ENCODE measurements around the gene RAD51B.

RAD51B gene

DNA sequence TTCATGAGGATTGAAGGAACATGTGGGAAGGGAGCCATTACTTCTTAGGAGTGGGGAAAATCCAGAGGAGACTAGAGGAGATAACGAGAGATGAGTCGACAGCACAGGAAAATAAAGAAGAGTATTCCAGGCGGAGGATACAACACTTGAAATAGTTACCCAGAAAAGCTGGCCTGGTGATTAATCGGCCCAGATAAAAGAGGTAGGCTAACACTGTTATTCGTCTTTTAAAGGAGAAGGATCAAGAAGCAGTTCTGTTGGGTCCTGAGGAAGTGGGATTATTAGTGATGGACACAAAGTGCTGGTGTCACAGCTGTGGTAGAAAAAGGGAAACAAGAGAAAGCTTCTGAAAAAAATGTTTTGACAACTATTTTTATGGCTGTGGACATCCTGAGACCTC, 548.0 kb downstream of the RAD51B start:
- H3K4me2 ChIP-seq (ENCODE audit: low read length), result peak overlapping the region; percentile 6
- TF ChIP-seq, protein P1, sequence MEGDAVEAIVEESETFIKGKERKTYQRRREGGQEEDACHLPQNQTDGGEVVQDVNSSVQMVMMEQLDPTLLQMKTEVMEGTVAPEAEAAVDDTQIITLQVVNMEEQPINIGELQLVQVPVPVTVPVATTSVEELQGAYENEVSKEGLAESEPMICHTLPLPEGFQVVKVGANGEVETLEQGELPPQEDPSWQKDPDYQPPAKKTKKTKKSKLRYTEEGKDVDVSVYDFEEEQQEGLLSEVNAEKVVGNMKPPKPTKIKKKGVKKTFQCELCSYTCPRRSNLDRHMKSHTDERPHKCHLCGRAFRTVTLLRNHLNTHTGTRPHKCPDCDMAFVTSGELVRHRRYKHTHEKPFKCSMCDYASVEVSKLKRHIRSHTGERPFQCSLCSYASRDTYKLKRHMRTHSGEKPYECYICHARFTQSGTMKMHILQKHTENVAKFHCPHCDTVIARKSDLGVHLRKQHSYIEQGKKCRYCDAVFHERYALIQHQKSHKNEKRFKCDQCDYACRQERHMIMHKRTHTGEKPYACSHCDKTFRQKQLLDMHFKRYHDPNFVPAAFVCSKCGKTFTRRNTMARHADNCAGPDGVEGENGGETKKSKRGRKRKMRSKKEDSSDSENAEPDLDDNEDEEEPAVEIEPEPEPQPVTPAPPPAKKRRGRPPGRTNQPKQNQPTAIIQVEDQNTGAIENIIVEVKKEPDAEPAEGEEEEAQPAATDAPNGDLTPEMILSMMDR (IDR thresholded peaks at IDR 0.05), result no peak
- no peaks in the 10 kb centered on the region for H3K79me2 ChIP-seq
- no peaks in the 10 kb centered on the region for H3K27me3 ChIP-seq (ENCODE audit: control insufficient read depth, insufficient read depth, low read length)
- H3K4me1 ChIP-seq, result no peaks in the 10 kb centered on the region
- no peak overlapping the region for H3K27ac ChIP-seq
- no peak overlapping the region for H3K9ac ChIP-seq
- H3K36me3 ChIP-seq (ENCODE audit: control insufficient read depth, insufficient read depth, low read length), result no peaks in the 10 kb centered on the region
- H3K4me3 ChIP-seq (ENCODE audit: low read depth, low read length), result no peak overlapping the region
- no peaks in the 10 kb centered on the region for H3K9me3 ChIP-seq (ENCODE audit: control insufficient read depth, low read length)
- H2AFZ ChIP-seq, result peak overlapping the region; percentile 12

GRCh38 chr14:68368850-68369249, 549.3 kb downstream of the RAD51B start:
- no peak overlapping the region for H3K4me2 ChIP-seq (ENCODE audit: low read length)
- TF ChIP-seq, protein P1 (IDR thresholded peaks at IDR 0.05), result no peak
- H3K36me3 ChIP-seq (ENCODE audit: control insufficient read depth, insufficient read depth, low read length), result no peaks in the 10 kb centered on the region
- H3K27me3 ChIP-seq (ENCODE audit: control insufficient read depth, insufficient read depth, low read length), result no peaks in the 10 kb centered on the region
- H3K9ac ChIP-seq, result no peak overlapping the region
- H3K79me2 ChIP-seq, result no peaks in the 10 kb centered on the region
- no peak overlapping the region for H2AFZ ChIP-seq
- H3K9me3 ChIP-seq (ENCODE audit: control insufficient read depth, low read length), result no peaks in the 10 kb centered on the region
- no peaks in the 10 kb centered on the region for H3K4me1 ChIP-seq
- no peak overlapping the region for H3K27ac ChIP-seq
- no peak overlapping the region for H3K4me3 ChIP-seq (ENCODE audit: low read depth, low read length)

GRCh38 chr14:68369281-68370056, 549.9 kb downstream of the RAD51B start:
- no peak overlapping the region for H3K4me3 ChIP-seq (ENCODE audit: low read depth, low read length)
- H3K4me1 ChIP-seq, result no peaks in the 10 kb centered on the region
- no peak overlapping the region for H3K9ac ChIP-seq
- H3K9me3 ChIP-seq (ENCODE audit: control insufficient read depth, low read length), result no peaks in the 10 kb centered on the region
- no peak overlapping the region for H3K4me2 ChIP-seq (ENCODE audit: low read length)
- TF ChIP-seq, protein P1 (IDR thresholded peaks at IDR 0.05), result no peak
- H2AFZ ChIP-seq, result no peak overlapping the region
- H3K79me2 ChIP-seq, result no peaks in the 10 kb centered on the region
- no peaks in the 10 kb centered on the region for H3K27me3 ChIP-seq (ENCODE audit: control insufficient read depth, insufficient read depth, low read length)
- no peak overlapping the region for H3K27ac ChIP-seq
- no peaks in the 10 kb centered on the region for H3K36me3 ChIP-seq (ENCODE audit: control insufficient read depth, insufficient read depth, low read length)

DNA sequence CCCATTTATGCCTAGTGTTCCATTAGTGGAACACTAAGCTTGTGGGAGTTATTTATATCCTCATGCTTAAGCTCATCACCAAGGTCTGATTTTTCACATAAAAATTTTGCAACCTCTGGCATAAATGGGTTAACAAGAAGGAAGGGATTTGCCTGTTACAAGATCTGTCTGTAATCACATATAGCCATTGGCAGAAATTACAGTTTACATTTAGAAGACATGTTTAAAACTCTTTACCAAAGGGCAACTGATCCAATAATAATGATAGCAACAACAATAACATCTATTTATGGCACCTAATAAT, 550.4 kb downstream of the RAD51B start:
- Histone ChIP-seq H3K27me3 (ENCODE audit: control insufficient read depth, insufficient read depth, low read length) (no peaks in the 10 kb centered on the region), H3K9ac (no peak overlapping the region), H3K4me2 (ENCODE audit: low read length) (no peak overlapping the region), H3K79me2 (no peaks in the 10 kb centered on the region), H3K4me1 (no peaks in the 10 kb centered on the region), H3K9me3 (ENCODE audit: control insufficient read depth, low read length) (no peaks in the 10 kb centered on the region), H3K36me3 (ENCODE audit: control insufficient read depth, insufficient read depth, low read length) (no peaks in the 10 kb centered on the region), H3K27ac (no peak overlapping the region), H2AFZ (no peak overlapping the region), H3K4me3 (ENCODE audit: low read depth, low read length) (no peak overlapping the region)
- TF ChIP-seq, protein P1 (IDR thresholded peaks at IDR 0.05), result no peak

DNA sequence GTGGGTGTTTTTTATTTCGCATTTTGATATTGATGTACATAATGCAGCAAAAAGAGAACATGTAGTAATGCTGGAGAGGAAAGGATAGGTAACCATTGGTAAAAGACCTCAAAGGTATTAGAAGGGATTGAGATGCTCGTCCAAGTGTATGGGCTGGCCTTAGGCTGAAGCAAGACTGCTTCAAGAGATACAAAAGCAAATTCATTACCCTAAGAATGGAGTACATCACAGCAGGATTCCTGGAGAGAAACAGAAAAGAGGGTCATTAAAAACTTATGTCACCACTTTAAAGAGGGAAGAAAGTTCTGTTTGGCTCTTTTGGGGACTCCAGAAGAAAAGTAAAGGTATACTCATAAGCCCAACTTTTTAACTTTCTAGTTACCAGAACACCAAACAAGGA, 552.8 kb downstream of the RAD51B start:
- Histone ChIP-seq H3K4me1 (no peaks in the 10 kb centered on the region), H3K4me2 (ENCODE audit: low read length) (no peak overlapping the region), H3K4me3 (ENCODE audit: low read depth, low read length) (no peak overlapping the region), H3K36me3 (ENCODE audit: control insufficient read depth, insufficient read depth, low read length) (no peaks in the 10 kb centered on the region), H3K79me2 (no peaks in the 10 kb centered on the region), H3K9ac (no peak overlapping the region), H3K9me3 (ENCODE audit: control insufficient read depth, low read length) (no peaks in the 10 kb centered on the region), H3K27me3 (ENCODE audit: control insufficient read depth, insufficient read depth, low read length) (no peaks in the 10 kb centered on the region), H2AFZ (no peak overlapping the region), H3K27ac (no peak overlapping the region)
- TF ChIP-seq, protein P1 (IDR thresholded peaks at IDR 0.05), result no peak

Data from parathyroid adenoma (tissue), 2 donors.